Mammary epithelial cell (primary cell): Measurements from ENCODE around the gene POLD4.

Source experiments
- CTCF ChIP-seq, 2 donors: IDR thresholded peaks in 1 of 2; conservative IDR thresholded peaks in 1 of 2; 2 replicates each; pipeline ENCODE4 v1.5.1; 2011 to 2012; ENCODE audit warnings: inconsistent platforms in 2 of 2, low read length in 2 of 2, mild to moderate bottlenecking in 2 of 2, control low read depth in 1 of 2, low read depth in 1 of 2; ENCODE audit not compliant: insufficient read depth in 1 of 2; ENCODE audit errors: extremely low read depth in 1 of 2
- EZH2 ChIP-seq: IDR thresholded peaks from 2 replicates; pipeline ENCODE4 v1.6.1; 2012; ENCODE audit warnings: low read length, inconsistent platforms, borderline replicate concordance

GRCh38 chr11:67320011-67320410 is 33.3 kb downstream of the POLD4 start:
- TF ChIP-seq CTCF (conservative IDR thresholded peaks at IDR 0.05 in 1 of 2, IDR thresholded peaks at IDR 0.05 in 1 of 2; ENCODE audit: extremely low read depth in 1 of 2, insufficient read depth in 1 of 2, low read depth in 1 of 2, low read length in 2 of 2) (no peak), EZH2 (no peak)
